HEK293 (cell line): Measurements from ENCODE around the gene CCDC30.

Experiments
- CTCF ChIA-PET: fragments of 350-600 bp; formaldehyde crosslinking; extraction: SDS; loops from one replicate; lab custom pipeline; 2021; ENCODE audit warnings: antibody characterized with exemption; lab: Yijun Ruan, JAX
- POLR2A ChIA-PET: fragments of 300-600 bp; formaldehyde crosslinking; extraction: SDS; loops from one replicate; lab custom pipeline; 2020; ENCODE audit warnings: antibody characterized with exemption, inconsistent platforms; lab: Yijun Ruan, JAX
- H3K27ac ChIP-seq: fragments of 200-500 bp; sonication (Bioruptor generic); 2 replicates; pipeline ENCODE4 v1.5.1; 2014; ENCODE audit warnings: low read depth, low read length, control low read depth, inconsistent platforms; ENCODE audit errors: extremely low read depth
- H3K36me3 ChIP-seq, 2 experiments: fragments of 200-500 bp in 1 of 2; sonication (Bioruptor generic) in 1 of 2; 1 replicate in 1 of 2; 2 replicates in 1 of 2; pipeline ENCODE4 v1.5.1; 2014 to 2017; ENCODE audit warnings: inconsistent platforms in 2 of 2, low read length in 2 of 2; ENCODE audit not compliant: control insufficient read depth in 2 of 2, insufficient read depth in 1 of 2
- H3K4me1 ChIP-seq: fragments of 200-500 bp; sonication (Bioruptor generic); 2 replicates; pipeline ENCODE4 v1.5.1; 2014; ENCODE audit warnings: mild to moderate bottlenecking, low read length, inconsistent platforms; ENCODE audit not compliant: control insufficient read depth, insufficient read depth
- H3K4me3 ChIP-seq: 2 replicates; pipeline ENCODE4 v1.5.1; 2011; ENCODE audit warnings: low read depth, mild to moderate bottlenecking, control low read depth, low read length, moderate library complexity
- H3K9me3 ChIP-seq: fragments of 200-500 bp; sonication (Bioruptor generic); 2 replicates; pipeline ENCODE4 v1.5.1; 2014; ENCODE audit warnings: low read depth, low read length, inconsistent platforms; ENCODE audit not compliant: control insufficient read depth, insufficient read depth
- ATF2 ChIP-seq: fragments of 450-650 bp; formaldehyde crosslinking; IDR thresholded peaks from 2 replicates; pipeline ENCODE4 v1.5.1; 2016; ENCODE audit warnings: missing biosample characterization, missing genetic modification characterization, low read depth
- GLIS2 ChIP-seq: fragments of 450-650 bp; formaldehyde crosslinking; IDR thresholded peaks from 2 replicates; pipeline ENCODE4 v1.5.1; 2016; ENCODE audit warnings: missing biosample characterization, missing genetic modification characterization
- KLF8 ChIP-seq: fragments of 450-650 bp; formaldehyde crosslinking; IDR thresholded peaks from 2 replicates; pipeline ENCODE4 v1.5.1; 2016; ENCODE audit warnings: missing biosample characterization, missing genetic modification characterization
- MYNN ChIP-seq: fragments of 450-650 bp; formaldehyde crosslinking; IDR thresholded peaks from 2 replicates; pipeline ENCODE4 v1.5.1; 2016; ENCODE audit warnings: missing biosample characterization, missing genetic modification characterization, borderline replicate concordance
- OSR2 ChIP-seq: fragments of 450-650 bp; formaldehyde crosslinking; IDR thresholded peaks from 2 replicates; pipeline ENCODE4 v1.5.1; 2016; ENCODE audit warnings: missing biosample characterization, missing genetic modification characterization
- PRDM2 ChIP-seq: fragments of 450-650 bp; formaldehyde crosslinking; IDR thresholded peaks from 2 replicates; pipeline ENCODE4 v1.5.1; 2016; ENCODE audit warnings: missing biosample characterization, missing genetic modification characterization, borderline replicate concordance
- REPIN1 ChIP-seq: fragments of 450-650 bp; formaldehyde crosslinking; IDR thresholded peaks from 2 replicates; pipeline ENCODE4 v1.5.1; 2017; ENCODE audit warnings: missing biosample characterization, missing genetic modification characterization, low read depth
- REST ChIP-seq: fragments of 450-650 bp; formaldehyde crosslinking; IDR thresholded peaks from 2 replicates; pipeline ENCODE4 v1.5.1; 2016; ENCODE audit warnings: missing biosample characterization, missing genetic modification characterization
- SCRT1 ChIP-seq: fragments of 450-650 bp; formaldehyde crosslinking; IDR thresholded peaks from 2 replicates; pipeline ENCODE4 v1.5.1; 2016; ENCODE audit warnings: missing biosample characterization, missing genetic modification characterization, borderline replicate concordance
- TCF7L2 ChIP-seq: IDR thresholded peaks from 2 replicates; pipeline ENCODE4 v1.6.1; 2011; ENCODE audit warnings: low read depth, mild to moderate bottlenecking, inconsistent platforms, low read length, moderate library complexity, borderline replicate concordance
- ZBTB7A ChIP-seq: fragments of 450-650 bp; formaldehyde crosslinking; IDR thresholded peaks from 2 replicates; pipeline ENCODE4 v1.5.1; 2016; ENCODE audit warnings: low read depth, missing biosample characterization, missing genetic modification characterization
- ZEB2 ChIP-seq: fragments of 450-650 bp; formaldehyde crosslinking; IDR thresholded peaks from 2 replicates; pipeline ENCODE4 v1.5.1; 2016; ENCODE audit warnings: missing biosample characterization, missing genetic modification characterization
- ZFP69B ChIP-seq: fragments of 450-650 bp; formaldehyde crosslinking; IDR thresholded peaks from 2 replicates; pipeline ENCODE4 v1.5.1; 2016; ENCODE audit warnings: missing biosample characterization, missing genetic modification characterization
- ZNF112 ChIP-seq: fragments of 450-650 bp; formaldehyde crosslinking; IDR thresholded peaks from 2 replicates; pipeline ENCODE4 v1.5.0; 2017; ENCODE audit warnings: missing biosample characterization, missing genetic modification characterization
- ZNF155 ChIP-seq: fragments of 450-650 bp; formaldehyde crosslinking; IDR thresholded peaks from 2 replicates; pipeline ENCODE4 v1.5.1; 2016; ENCODE audit warnings: missing biosample characterization, missing genetic modification characterization
- ZNF157 ChIP-seq: fragments of 450-650 bp; formaldehyde crosslinking; IDR thresholded peaks from 2 replicates; pipeline ENCODE4 v1.5.1; 2016; ENCODE audit warnings: missing biosample characterization, missing genetic modification characterization
- ZNF211 ChIP-seq: fragments of 450-650 bp; formaldehyde crosslinking; IDR thresholded peaks from 2 replicates; pipeline ENCODE4 v1.5.1; 2016; ENCODE audit warnings: low read depth, missing biosample characterization, missing genetic modification characterization
- ZNF341 ChIP-seq: fragments of 450-650 bp; formaldehyde crosslinking; IDR thresholded peaks from 2 replicates; pipeline ENCODE4; 2016; ENCODE audit warnings: low read depth, missing biosample characterization, missing genetic modification characterization
- ZNF416 ChIP-seq: fragments of 450-650 bp; formaldehyde crosslinking; IDR thresholded peaks from 2 replicates; pipeline ENCODE4 v1.5.1; 2016; ENCODE audit warnings: missing biosample characterization, missing genetic modification characterization
- ZNF530 ChIP-seq: fragments of 450-650 bp; formaldehyde crosslinking; IDR thresholded peaks from 2 replicates; pipeline ENCODE4 v1.5.1; 2016; ENCODE audit warnings: low read depth, missing biosample characterization, missing genetic modification characterization
- ZNF544 ChIP-seq: fragments of 450-650 bp; formaldehyde crosslinking; IDR thresholded peaks from 2 replicates; pipeline ENCODE4 v1.5.0; 2017; ENCODE audit warnings: missing biosample characterization, missing genetic modification characterization
- ZNF560 ChIP-seq: fragments of 450-650 bp; formaldehyde crosslinking; IDR thresholded peaks from 2 replicates; pipeline ENCODE4 v1.5.1; 2017; ENCODE audit warnings: missing biosample characterization, missing genetic modification characterization, borderline replicate concordance
- ZNF610 ChIP-seq: fragments of 450-650 bp; formaldehyde crosslinking; IDR thresholded peaks from 2 replicates; pipeline ENCODE4 v1.5.1; 2016; ENCODE audit warnings: missing biosample characterization, missing genetic modification characterization, borderline replicate concordance
- ZNF645 ChIP-seq: fragments of 450-650 bp; formaldehyde crosslinking; IDR thresholded peaks from 2 replicates; pipeline ENCODE4; 2016; ENCODE audit warnings: missing biosample characterization, missing genetic modification characterization
- ZNF670 ChIP-seq: fragments of 450-650 bp; formaldehyde crosslinking; IDR thresholded peaks from 2 replicates; pipeline ENCODE4 v1.5.1; 2016; ENCODE audit warnings: missing biosample characterization, missing genetic modification characterization, low read depth

Gene CCDC30

DNA sequence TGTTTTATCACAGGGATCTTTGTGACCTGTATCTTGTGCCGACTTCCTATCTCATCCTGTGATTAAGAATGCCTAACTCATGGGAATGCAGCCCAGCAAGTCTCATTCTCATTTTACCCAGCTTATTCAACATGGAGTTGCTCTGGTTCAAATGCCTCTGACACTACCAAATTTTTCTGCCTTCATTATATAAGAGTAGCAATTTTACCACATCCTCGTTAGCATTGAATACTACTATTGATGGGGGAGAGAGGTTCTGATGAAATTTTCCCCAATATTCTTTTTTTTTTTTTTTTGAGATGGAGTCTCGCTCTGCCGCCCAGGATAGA, 150.7 kb downstream of the CCDC30 start (continued):
- no peak for TF ChIP-seq ZNF157
- TF ChIP-seq ZNF341 (tag by site-specific recombination) = no peak
- TF ChIP-seq ZNF544 (tag by site-specific recombination) = no peak
- no peak for TF ChIP-seq ZFP69B (tag by site-specific recombination)
- TF ChIP-seq ZNF155 (tag by site-specific recombination) = no peak
- no peak for TF ChIP-seq SCRT1
- no peak for TF ChIP-seq ZEB2 (tag by site-specific recombination)

GRCh38 chr1:42618866-42619265, 155.8 kb downstream of the CCDC30 start:
- ChIA-PET POLR2A (no interaction called here), CTCF (no interaction called here)
- Histone ChIP-seq H3K27ac (no peak overlapping the region), H3K4me1 (no peaks in the 10 kb centered on the region), H3K9me3 (no peaks in the 10 kb centered on the region), H3K36me3 (no peaks in the 10 kb centered on the region), H3K4me3 (no peak overlapping the region)
- TF ChIP-seq TCF7L2 (no peak), ZNF112 (tag by site-specific recombination) (no peak), ZNF211 (tag by site-specific recombination) (no peak), ZNF670 (no peak), ZNF416 (no peak), OSR2 (tag by site-specific recombination) (no peak), GLIS2 (tag by site-specific recombination) (no peak), REPIN1 (tag by site-specific recombination) (no peak), ZNF645 (tag by site-specific recombination) (no peak), ZNF560 (tag by site-specific recombination) (no peak), MYNN (tag by site-specific recombination) (no peak), ZBTB7A (tag by site-specific recombination) (no peak), REST (tag by site-specific recombination) (no peak), KLF8 (tag by site-specific recombination) (no peak), ZNF530 (no peak)

DNA sequence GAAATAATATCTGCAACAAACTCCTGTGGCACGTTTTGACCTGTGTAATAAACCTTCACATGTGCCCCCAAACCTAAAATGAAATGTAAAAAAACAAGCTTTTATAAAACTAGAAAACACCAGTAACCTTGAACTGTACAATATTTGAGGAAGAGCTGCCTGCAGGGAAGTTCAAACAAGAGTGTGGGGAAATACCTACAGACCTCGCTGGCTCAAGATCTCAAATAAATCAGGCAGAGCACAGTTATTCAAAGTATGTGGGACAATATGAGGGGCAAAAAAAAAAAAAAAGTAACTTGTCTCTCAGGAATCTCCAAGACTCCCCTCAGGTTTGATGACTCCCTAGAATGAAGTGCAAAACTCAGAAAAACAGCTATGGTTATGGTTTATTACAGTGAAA, 157.2 kb downstream of the CCDC30 start:
- Histone ChIP-seq H3K27ac (no peak overlapping the region), H3K9me3 (no peaks in the 10 kb centered on the region), H3K4me3 (no peak overlapping the region), H3K4me1 (no peaks in the 10 kb centered on the region), H3K36me3 (no peaks in the 10 kb centered on the region)
- ChIA-PET CTCF (interaction anchor here (0.6 to 0.7 kb wide), 3 partner anchors 42 to 738 kb away, joined by 3 read pairs; no protein-coding TSS in a partner anchor), POLR2A (no interaction called here)
- TF ChIP-seq PRDM2 (tag by site-specific recombination) (no peak), ATF2 (no peak), ZNF610 (no peak)
